ENCODE data around the gene AMFR.

The AMFR gene

GRCh38 chr16:56345406-56346050 lies 79.8 kb downstream of the AMFR start:
- no peak for DNase-seq

- no peak for DNase-seq
Measured at GRCh38 chr16:56344518-56345405, 80.6 kb downstream of the AMFR start.

GRCh38 chr16:56343661-56344517 lies 81.5 kb downstream of the AMFR start:
- no peak for DNase-seq

- no peak for DNase-seq
Measured at GRCh38 chr16:56341656-56342399, 83.5 kb downstream of the AMFR start.

- DNase-seq, result no peak
Measured at GRCh38 chr16:56340864-56341365, 84.4 kb downstream of the AMFR start.

- no peak for DNase-seq
Measured at GRCh38 chr16:56340416-56340815, 84.9 kb downstream of the AMFR start.

GRCh38 chr16:56339431-56340195 lies 85.7 kb downstream of the AMFR start:
- DNase-seq, result no peak

- DNase-seq, result no peak
Measured at GRCh38 chr16:56338566-56339318, 86.6 kb downstream of the AMFR start.

- no peak for DNase-seq
Measured at GRCh38 chr16:56337858-56338325, 87.5 kb downstream of the AMFR start.

- DNase-seq, result no peak
Measured at GRCh38 chr16:56337131-56337857, 88.1 kb downstream of the AMFR start.

- DNase-seq, result no peak
Measured at GRCh38 chr16:56336711-56337110, 88.6 kb downstream of the AMFR start.

- no peak for DNase-seq
Measured at GRCh38 chr16:56336071-56336688, 89.2 kb downstream of the AMFR start.

- DNase-seq, result no peak
Measured at GRCh38 chr16:56334761-56335160, 90.6 kb downstream of the AMFR start.

GRCh38 chr16:56332464-56333079 lies 92.8 kb downstream of the AMFR start:
- peak; percentile 47 for DNase-seq

- no peak for DNase-seq
Measured at GRCh38 chr16:56331915-56332314, 93.4 kb downstream of the AMFR start.

- no peak for DNase-seq
Measured at GRCh38 chr16:56331399-56331798, 93.9 kb downstream of the AMFR start.

GRCh38 chr16:56330476-56330875 lies 94.9 kb downstream of the AMFR start:
- DNase-seq, result no peak

- no peak for DNase-seq
Measured at GRCh38 chr16:56329887-56330286, 95.5 kb downstream of the AMFR start.
